ENCODE measurements around the gene UBQLN4.

UBQLN4 gene

DNA sequence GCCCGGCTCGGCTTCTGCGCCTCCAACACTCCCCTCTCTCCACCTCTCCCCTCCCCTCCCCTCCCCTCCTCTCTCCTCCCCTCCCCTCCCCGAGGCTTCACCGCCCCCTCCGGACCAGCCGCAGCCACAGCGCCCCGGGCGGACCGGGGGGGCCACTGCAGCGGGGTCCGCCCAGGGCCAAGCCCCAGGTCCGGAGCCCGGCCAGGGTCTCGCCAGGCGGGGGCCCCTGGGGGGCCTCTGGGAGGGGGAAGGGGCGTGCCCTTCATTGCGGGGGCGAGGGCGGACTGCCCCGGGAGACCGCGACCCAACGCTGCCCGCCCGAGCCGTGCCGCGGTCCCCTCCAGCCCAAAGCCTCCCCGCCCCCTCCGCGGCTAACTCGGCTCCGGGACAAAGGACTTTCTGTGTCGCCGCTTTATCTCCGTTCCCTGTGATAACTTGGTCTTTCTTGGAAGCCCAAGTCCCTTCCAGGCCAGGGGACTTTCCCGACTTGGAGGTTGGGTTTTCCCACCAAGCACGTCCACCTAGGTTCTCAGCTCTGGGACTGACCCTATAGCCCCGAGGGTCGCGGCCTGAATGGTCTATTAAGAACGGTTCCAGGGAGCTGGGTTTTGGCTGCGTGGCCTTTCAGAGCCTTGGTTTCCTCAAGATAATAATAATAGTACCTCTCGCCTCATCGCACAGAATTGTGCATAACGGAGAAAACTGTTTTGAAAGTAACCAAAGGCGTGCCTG lies at the start of gene UBQLN4:
Gene UBQLN4 (minus strand): TSS at position 31 of the 732 bp plus-strand sequence. CDS start 97 bp downstream, outside the sequence.
- DNase-seq: peak; percentile 84 to 86

DNA sequence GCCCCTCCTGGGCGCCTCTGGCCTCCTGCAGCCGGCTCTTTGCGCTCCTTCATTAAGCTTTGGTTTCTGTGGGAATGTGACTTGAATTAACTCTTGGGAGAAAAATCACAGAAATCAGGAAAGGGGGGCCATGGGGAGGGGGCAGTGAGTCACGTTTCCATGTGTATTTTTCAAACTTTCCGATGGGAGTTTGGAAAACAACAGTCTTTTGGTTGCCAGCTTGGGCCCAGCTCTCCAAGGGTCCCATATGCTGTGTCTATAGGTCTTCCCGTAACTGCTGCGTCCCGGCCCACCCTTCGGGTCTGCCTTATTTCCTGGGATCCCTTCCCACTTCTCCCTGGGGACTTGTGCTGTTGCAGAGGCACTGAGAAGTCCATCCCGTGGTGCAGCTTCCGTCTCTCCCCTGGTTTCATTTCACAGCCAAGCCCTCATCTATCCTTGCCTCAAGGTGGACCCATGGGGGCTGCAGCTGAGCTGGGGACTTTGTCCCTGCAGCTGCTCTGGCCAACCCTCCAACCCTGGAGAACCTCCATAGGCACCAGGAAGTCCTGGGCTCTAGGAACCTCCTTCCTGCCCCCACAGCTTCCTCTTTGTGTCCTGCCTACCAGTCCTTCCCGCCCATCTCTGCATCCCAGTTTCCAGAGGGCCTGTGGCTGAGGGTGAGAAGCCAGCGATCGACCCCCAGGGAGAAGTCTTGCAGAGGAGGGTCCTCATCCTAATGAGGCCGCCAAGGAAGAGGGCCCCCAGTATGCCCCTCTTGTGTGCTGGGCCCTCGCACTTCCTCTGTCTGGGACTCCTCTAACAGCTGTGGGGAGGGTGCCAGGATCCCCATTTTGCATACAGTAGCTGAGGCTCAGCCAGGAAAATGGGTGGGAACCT lies 49.3 kb upstream of the UBQLN4 start:
- DNase-seq: no peak

DNA sequence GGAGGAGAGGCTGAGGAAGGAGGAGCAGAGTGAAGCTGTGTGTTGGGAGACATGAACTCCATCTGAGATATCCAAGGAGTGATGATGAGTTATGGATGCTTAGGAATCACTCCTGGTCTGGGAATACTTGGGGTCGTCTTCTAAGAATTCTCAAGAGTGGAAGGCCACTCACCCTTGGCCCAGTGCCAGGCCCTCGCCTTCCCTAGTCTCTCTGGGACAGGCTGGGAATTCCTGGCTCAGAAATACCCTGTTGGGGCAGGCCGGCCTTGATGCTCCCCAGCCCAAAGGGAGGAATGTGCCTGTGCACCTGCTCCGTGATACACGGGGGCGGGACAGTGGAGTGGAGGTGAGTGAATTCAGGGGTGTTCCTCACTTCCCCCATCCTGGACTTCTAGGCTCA lies 48.3 kb upstream of the UBQLN4 start:
- DNase-seq: no peak

DNA sequence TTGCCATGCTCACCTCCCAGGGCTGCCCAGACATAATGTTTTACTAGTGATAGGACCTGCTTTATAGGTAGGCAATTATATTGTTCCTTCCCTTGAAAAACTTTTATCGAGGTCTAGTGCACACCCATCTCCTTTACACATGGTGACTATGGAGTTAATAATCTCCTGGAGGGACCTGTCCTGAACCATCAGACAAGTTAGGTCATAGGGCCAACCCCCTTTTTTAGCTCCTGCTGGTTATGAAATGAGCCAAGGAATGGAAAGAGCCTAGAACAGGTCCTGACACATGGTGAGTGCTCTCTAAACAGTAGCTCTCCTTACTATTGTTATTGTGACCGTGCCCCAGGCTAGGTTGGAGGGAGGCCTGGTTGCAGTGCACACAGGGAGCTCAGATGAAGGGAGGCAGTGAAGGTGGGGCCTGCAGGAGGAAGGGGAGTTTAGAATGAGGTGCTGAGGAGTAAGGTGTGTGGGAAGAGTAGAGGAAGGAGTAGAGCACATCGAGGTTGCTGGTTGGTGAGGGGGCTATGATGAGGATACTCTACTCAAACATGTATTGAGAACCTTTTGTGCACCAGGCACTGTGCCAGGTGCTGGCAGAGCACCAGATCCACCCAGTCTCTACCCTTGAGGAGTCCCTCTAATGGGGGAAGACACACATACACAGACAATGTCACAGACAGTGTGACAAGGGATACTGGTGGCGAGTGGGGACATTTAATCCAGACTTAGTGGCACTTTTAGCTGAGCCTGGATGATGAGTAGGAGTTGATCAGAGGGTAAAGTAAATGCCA lies 46.8 kb upstream of the UBQLN4 start:
- DNase-seq: no peak

DNA sequence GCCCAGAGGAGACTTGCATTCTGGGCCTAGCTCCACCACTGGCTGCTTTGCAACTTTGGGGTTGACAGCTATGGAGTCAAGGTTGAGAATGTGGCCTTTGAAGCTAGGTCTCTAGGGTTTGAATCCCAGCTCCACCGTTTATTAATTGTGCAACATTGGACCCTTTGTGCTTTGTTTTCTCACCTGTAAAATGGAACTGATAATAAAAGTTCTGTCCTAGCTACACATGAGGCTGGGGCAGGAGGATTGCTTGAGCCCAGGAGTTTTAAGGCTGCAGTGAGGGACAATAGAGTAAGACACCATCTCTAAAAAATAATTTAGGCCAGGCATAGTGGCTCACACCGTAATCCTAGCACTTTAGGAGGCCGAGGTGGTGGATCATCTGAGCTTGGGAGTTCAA lies 45.7 kb upstream of the UBQLN4 start:
- DNase-seq: no peak

DNA sequence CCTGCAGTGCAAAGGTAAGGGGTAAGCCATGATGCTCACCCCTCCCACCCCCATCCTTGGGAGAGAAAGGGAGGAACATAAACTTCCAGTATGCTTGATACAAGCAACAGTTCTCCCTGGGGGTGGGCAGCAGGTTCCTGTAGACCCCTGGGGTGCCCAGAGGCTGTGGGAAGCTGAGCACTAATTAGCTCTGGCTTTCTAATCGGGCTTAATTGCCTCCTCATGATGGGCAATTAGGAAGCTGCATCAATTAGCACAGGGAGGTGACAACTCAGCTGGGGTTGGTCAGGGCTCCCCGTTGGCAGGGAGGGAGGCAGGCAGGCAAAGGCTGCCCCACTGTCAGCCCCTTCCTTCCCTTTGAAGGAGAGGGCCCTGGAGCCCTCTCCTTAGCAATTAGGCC lies 45.2 kb upstream of the UBQLN4 start:
- DNase-seq: no peak

DNA sequence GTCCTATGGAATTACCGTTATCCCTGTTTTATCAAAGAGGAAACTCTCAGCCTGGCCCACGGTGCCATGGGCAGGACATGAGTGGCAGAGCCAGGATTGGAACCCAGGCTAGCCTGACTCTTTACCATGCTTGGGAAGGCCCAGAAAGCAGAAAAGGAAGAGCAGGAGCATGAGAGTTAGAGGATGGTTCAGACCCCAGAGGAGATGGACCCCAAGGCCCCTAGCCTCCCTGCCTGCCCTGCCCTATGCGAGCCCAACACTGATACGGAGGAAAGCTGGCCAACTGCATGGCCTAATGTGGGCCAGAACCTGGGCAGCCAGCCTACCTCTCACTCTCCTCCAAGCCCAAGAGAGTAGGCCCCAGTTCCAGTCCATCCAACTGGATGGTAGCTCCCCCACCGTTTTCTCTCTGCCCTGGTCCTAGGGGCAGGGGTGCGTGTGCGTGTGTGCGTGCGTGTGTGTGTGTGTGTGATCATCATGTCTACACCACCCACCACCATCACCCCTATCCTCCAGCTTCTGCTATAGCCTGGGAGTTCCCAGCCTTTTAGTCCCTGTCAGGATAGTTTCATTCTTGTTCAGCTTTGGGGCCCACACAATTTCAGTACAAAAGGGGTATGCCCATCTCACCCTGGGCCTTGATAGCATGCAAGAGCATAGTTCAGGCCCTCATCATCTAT lies 44.0 kb upstream of the UBQLN4 start:
- DNase-seq: peak; percentile 63 to 74

DNA sequence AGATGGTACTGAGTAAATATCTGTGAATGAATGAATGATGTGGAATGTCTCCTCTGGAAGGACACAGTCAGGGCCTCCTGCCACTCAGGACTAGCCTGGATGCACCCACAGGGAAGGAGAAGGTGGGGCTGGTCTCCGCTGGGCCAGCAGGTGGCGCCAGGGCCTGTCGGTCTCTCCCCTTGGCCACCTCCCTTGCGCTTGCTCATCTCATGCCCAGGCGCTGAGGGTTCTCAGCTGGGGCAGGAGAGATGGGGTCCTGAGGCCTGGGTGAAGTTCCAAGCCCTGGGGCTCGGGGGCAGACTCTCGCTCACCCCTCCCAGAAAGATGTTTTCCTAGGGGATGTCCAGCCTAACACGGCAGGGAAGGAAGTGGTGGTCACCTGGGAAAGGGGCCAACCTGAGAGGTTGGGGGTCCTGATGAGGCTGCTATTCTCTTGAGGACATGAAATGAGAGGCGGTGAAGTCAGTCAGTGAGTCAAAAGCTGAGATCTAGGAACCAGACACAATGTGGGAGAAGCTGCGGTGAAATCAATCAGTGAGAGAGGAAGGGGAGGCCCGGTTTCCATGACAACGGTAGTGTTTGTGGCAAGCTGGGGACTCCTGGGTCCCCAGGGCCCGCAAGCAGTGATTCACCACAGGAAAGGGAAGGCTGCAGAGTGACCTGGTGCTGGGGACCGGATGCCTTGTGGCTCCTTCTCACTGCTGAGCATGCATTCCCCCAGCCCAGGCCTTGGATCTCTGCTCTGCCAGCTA lies 43.2 kb upstream of the UBQLN4 start:
- peak; percentile 93 to 94 for DNase-seq

DNA sequence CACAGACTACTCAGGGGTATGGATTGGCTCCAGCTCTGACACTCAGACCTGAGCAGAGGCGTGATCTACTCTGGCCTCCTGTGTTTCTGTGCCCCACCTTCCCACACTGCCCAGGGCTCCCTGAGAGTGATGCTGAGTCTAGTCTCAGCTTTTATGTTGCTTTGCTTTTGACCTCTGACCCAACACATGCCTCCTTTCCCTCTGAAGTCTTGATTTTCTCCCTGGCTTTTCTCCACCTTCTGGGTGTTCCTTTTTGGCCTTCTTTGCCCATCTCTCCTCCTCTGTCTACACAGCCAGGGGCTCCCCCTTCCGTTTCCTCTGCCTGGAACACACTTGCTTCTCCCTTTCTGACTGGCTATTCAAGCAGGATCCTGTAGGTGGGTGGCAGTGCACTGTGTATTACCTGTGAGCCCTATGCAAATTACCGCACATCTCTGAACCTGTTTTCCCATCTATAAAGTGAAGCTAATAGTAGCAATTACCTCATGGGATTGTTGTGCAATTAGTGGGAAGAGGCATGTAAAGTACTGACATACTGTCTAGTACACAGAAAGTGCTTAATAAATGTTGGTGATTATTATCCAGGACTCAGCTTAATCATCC lies 42.4 kb upstream of the UBQLN4 start:
- peak; percentile 43 to 59 for DNase-seq

DNA sequence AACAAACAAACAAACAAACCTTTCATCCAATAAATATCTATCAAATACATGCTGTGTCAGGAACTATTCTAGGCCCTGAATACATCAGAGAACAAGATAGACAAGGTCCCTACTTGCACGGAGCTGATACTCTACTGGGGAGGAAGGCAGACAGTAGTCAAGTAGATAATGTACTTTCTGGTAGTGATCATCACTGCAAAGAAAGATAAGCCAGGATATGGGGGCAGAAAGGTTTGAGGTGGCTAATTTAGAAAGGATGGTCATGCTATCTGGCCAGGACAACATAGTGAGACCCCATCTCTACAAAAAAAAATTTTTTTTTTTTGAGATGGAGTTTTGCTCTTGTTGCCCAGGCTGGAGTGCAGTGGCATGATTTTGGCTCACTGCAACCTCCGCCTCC lies 38.0 kb upstream of the UBQLN4 start:
- no peak for DNase-seq

DNA sequence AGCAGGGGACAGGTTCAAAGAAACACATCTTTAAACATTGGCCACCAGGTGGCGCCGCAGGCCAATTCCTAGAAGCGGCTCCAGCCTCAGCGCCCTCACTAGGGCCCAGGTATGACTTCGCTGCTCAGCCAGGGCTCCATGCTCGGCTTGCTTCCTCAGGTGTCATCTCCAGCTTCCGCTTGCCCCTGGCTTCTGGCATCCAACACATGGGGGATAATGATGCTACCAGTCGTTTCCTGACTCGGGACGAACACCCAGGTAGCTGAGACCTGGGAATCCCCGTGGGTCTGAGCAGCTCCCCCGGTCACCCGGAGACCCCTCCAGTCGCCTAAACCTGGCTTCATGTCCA lies 37.2 kb upstream of the UBQLN4 start:
- peak; percentile 92 to 93 for DNase-seq

DNA sequence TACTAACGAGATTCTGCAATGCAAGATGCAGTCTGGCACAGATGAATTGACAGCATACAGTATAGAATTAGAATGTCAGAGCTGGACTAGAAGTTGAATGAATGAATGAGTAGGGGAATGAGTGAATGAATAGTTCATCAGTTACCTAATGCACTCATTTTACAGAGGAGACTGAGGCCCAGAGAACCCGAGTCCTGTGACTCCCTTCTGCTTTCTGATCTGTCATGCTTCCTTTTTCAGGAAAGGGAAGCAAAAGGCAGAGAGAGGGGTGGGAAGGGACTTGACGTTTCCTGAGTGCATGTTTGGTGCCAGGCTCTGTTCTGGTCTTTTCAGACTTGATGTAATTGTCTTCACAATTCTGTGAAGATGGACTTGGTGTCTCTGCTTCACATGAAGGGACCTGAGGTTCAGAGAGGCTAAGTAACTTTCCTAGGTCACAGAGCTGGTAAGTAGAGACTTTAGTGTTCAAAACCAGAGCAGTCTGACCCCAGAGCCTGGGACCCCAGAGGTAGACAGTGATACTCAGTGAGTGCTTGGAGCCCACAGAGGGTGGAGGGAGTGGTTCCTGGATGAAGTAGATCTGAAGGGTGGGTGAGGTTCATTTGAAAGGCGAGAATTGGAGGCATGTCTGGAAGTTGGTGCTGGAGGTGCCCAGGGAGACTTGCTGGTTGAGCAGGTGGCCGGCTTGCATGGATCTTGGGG lies 36.7 kb upstream of the UBQLN4 start:
- DNase-seq: no peak

DNA sequence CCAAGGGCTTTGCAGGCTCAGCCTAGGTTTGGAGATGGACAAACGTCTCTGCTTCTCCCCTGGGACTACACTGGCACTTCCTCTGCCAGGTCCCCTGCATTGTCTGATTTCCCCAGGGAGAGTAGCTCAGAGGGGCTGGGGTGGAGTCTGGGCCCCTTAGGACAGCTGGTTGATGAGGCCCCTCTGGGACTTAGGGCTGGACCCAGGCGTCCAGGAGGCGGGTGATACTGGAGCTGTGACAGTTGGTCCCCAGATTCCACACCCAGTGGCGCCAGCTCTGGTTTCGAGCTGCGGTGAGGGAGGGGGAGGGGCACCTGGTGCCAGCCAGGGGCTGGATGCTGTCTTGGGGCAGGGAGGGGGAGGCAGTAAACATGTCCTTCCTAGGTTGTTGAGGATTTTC lies 36.1 kb upstream of the UBQLN4 start:
- DNase-seq: no peak

DNA sequence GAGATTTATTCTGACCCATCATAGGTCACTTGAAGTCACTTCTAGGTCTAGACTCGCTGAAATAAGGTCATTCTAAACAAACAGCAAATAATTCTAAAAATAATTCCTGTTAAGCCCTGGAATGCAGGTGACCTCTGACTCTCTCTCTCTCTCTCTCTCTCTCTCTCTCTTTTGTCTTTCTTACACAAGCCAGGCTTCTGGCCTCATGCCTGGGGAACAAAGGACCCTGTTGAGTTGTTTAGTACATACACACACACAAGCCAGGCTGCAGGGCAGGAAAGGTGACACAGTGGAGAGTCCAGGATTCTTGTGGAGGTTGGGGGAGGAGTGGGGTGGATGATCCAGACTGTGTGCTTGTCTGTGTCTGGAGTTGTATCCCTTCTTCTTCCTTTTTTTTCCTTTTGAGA lies 32.7 kb upstream of the UBQLN4 start:
- no peak for DNase-seq

DNA sequence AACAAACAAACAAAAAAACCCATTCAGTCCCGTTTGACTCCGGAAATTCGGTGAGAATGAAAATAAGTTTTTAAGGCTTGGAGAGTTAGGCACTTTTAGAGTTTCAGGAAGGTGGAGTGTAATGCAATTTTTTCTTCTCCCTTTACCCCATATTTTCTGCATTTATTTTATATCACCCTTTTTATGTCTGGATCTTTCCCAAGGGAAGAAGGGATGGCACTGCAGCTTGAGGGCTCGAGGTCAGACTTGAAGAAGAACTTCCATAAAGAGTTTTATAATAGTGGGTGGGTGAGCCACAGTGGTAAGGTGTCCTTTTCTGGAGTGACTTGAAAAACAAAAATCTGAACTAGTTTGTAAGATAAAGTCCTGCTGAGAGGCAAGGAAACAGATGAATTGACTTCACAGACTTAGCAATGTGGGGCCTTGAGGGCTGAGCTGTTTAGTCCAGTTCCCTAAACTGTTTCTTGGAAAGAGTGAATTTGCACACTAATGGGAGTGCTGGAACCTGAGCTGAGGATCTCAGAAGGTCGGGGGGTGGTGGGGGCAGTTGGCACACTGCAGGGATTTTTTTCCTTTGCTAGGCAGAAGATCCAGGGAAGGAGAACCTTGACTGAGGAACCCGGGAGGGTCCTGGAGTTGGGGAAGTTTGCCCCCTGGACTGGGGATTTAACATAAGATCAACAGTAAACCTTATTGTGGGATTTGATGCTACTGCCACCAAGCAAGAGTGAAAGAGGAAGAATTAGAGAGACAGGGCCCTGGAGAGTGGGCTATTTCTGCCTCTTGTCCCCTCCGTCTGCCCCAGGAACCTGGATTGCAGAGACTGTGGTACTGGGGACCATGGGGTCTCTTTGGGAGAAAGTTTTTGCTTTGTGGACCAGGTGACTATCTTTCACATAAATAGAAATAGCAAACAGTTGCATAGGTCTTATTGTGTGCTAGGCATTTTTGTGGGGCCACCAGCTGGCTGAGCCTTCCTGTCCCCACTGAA lies 30.5 kb upstream of the UBQLN4 start:
- no peak for DNase-seq

DNA sequence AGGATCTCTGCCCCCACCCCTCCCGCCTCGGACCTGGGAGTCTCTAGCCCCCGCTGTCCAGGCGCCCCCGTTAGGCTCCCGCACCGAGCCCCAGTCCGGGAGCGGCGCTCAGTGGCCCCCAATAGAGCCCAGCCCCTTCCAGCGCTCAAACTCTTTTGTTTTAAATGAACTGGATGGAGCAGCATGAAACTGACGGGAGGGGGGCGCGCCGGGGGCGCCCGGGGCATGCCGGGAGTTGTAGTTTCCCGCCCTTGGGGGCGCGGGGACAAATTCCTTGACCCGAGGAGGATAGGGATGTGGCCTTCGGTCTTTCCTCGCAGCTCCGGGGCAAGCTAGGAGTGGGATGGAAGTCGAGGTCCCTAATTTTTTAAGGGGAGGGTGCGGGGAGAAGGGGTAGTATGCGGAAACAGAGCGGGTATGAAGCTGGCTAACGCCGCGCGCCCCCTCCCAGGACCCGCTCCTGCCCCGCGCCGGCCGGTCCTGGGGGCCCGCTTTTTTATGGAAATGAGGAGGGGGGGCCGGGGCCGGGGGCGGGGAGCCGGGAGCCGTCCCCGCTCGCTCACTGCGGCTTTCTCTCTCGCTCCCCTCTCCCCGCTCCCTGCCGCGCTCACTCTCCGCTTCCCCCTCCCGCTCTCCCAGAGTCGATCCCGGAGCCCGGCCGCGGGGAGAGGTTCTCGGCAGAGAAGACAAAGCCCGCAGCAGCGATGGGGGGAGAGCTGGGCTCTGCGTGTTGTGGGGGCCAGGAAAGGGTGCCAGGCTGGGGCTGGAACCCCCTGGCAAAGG lies 28.9 kb upstream of the UBQLN4 start, which contains the start of gene MEX3A:
Gene MEX3A (minus strand): TSS at position 157 of the 783 bp plus-strand sequence. CDS start 467 bp downstream, outside the sequence.
- peak; percentile 67 to 76 for DNase-seq

DNA sequence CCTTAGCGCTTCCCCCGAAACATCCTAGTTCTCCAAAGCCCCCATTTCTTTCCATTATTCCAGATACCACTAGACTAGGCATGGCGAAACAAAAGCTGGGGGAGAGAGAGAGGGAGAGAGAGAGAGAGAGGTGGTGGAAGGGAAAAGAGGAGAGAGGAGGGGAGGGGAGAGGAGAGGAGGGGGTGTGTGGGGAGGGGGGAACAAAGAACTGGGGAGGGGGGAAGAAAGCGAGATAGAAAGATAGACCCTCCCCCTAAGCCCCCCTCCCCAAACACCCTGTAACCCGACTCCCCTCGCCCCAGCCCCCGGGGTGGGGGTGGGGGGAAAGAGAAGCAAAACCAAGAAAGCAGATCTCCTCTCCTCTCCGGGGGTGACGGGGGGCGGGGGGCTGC lies 28.3 kb upstream of the UBQLN4 start:
- DNase-seq: no peak

DNA sequence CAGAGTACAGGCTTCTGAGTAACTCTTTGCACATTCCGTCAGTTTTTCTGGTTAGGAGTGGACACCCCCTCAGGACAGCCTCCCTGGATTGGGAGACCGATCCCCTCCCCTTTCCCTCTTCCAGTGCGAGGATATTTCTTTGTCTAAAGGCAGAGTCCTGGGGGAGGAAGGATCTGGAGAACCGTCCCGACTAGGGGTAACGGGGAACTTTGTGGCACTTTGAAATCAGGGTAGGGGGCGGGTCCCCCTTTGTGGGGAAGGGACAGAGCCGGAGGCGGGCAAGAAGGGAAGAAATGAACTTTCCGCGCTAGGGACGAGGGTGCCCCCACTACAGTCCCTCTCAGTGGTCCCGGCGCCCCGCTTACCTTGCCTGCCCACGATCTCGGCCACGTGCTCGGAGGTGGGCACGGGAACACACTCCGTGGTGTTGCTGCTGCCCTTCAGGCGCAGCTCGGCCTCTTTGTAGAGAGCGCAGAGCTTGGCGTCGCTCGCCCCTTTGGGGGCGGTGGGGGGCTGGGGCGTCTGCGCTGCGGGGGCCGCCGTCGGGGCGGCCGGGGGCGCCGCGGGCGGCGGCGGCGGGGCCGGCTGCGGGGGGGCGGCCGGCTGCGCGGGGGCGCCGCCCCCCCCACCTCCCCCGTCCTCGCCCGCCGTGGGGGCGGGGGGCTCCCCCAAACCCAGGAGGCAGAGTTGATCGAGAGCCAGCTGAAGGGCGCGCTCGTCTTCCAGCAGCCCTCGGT lies 27.8 kb upstream of the UBQLN4 start:
- DNase-seq: no peak

All from activated CD4-positive, alpha-beta T cell treated with anti-CD3 and anti-CD28 coated beads, Interleukin-2, amount 50 U/mL, for 48 hours (primary cell).